AG09319 (cell line): ENCODE measurements around the gene RUNX1.

Experiments used
- DNase-seq: peaks from one replicate; pipeline ENCODE4 v3.0.0-alpha.2; 2010; ENCODE audit warnings: low read depth; ENCODE audit errors: extremely low read depth
- TF ChIP-seq, protein P1 (sequence below): IDR thresholded peaks from 2 replicates; pipeline ENCODE4 v1.5.1; 2011; ENCODE audit warnings: low read depth, mild to moderate bottlenecking, inconsistent platforms, low read length, moderate library complexity

The RUNX1 gene

DNA sequence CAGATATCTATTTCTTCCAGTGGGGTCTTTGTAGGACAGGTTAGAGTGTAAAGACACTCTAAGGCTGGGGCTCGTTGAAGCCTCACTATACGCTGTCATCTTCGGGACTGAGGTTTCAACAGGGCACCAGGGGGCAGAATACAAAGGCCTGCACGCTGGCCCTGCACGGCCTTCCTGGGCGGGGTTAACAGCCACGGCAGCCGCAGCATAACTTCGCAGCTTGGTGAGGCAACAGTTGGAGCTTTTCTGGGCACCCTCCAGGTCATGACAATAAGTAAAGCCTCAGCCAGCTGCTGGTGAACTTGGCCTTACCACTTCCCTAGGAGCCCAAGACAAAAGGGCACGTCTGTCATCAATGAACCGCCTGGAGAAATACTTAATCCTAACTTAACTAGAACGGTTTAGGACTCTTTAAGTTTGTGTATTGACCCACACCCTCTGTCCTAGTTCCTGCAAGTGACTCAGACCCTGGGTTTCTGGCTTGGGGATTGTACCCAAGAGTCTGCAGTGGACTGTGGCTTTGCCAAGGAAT is 2.3 kb upstream of the RUNX1 start:
- TF ChIP-seq, protein P1, sequence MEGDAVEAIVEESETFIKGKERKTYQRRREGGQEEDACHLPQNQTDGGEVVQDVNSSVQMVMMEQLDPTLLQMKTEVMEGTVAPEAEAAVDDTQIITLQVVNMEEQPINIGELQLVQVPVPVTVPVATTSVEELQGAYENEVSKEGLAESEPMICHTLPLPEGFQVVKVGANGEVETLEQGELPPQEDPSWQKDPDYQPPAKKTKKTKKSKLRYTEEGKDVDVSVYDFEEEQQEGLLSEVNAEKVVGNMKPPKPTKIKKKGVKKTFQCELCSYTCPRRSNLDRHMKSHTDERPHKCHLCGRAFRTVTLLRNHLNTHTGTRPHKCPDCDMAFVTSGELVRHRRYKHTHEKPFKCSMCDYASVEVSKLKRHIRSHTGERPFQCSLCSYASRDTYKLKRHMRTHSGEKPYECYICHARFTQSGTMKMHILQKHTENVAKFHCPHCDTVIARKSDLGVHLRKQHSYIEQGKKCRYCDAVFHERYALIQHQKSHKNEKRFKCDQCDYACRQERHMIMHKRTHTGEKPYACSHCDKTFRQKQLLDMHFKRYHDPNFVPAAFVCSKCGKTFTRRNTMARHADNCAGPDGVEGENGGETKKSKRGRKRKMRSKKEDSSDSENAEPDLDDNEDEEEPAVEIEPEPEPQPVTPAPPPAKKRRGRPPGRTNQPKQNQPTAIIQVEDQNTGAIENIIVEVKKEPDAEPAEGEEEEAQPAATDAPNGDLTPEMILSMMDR = peak; percentile 58
- DNase-seq = peak; percentile 65

DNA sequence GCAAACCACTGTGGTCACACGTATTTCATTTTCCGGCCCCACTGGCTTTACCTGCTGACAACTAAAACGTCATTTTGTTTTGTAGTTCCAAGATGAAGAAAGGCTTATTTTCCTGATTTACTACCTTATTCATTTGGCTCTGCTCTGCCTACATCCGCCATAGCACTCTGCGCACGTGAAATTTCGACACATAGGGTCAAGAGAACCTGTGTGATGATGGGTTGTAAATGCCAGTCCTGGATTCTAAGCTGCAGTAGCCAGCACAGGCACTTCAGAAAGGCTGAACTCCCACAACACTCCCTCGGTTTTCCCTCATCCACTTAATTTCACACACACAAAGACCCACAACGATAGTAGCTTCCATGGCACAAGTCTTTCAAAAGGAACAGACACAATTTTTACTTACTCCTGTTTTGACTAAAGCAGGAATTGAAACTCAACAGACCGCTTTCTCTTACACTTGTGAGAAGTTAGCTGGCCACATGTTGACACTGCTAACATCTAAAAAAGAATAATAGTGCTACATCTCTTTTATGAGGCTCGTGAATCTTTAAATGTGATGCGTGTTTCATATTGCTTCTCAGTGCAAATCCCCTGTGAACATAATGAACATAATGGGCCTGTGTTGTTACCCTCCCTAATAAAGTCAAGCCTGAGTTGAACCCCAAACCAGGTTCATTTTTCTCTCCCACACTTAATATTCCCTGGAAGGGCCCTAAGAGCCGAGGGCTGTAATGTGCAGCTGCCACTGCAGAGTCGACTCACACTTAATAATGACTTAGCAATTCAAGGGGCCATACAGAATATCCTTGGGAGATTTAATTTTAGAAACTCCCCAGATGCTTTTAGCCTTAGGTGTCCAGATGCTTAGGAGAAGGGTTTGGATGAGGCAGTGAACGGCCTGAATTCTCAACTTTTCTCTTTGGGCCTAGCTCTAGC is 1.5 kb upstream of the RUNX1 start:
- TF ChIP-seq, protein P1 = no peak
- no peak for DNase-seq

DNA sequence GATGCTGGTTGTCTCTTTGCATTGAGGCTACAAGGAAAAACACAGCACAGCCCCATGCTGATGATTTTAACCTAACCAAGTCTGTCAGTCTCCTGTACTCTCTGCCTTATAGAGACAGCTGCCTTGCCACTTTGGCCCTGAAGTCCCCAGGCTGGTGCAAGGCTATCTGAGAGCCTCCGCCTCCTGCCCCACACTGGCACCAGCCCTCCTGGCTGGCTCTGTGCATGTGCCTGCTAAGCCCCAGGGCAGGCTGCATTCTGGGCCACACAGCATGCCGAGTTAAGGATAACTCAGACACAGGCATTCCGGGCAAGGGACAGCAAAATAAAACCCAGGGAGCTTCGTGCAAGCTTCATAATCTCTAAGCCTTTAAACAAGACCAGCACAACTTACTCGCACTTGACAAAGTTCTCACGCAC is 910 bp downstream of the RUNX1 start:
- TF ChIP-seq, protein P1 = no peak
- DNase-seq = no peak

DNA sequence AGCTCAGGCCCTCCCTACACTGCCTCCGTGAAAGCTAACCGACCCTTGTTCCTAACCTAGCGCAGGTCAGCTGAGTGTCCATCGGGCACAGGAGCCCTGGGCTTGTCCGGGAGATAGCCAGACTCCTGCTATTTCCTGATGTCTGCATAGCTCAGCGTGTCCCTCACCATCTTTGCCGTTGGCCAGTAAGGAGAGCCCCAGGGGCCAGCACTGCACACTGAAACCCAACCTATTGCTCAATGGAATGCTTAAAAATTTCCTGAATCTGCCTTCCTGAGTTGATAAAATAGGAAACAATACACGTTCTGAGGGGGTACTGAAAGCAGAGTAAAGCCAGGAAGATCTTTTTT is 2.2 kb downstream of the RUNX1 start:
- DNase-seq = no peak
- TF ChIP-seq, protein P1 = no peak

DNA sequence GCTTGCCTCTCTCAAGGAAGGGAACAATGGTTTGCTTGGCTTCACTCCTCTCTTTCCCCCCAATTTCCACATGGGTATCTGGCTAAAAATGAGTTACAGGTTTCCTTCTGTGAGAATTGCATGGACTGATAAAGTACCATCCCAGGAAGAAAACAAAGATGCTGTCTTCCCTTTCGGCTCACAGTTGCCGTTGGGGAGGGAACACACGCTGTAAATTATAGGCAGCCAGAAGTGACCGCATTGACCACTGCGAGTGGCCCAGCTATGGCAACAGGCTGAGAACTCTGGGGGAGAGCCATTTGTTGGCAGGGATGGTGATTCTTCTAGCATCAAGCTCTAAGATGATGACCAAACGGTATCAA is 2.9 kb downstream of the RUNX1 start:
- no peak for DNase-seq
- TF ChIP-seq, protein P1 = no peak

DNA sequence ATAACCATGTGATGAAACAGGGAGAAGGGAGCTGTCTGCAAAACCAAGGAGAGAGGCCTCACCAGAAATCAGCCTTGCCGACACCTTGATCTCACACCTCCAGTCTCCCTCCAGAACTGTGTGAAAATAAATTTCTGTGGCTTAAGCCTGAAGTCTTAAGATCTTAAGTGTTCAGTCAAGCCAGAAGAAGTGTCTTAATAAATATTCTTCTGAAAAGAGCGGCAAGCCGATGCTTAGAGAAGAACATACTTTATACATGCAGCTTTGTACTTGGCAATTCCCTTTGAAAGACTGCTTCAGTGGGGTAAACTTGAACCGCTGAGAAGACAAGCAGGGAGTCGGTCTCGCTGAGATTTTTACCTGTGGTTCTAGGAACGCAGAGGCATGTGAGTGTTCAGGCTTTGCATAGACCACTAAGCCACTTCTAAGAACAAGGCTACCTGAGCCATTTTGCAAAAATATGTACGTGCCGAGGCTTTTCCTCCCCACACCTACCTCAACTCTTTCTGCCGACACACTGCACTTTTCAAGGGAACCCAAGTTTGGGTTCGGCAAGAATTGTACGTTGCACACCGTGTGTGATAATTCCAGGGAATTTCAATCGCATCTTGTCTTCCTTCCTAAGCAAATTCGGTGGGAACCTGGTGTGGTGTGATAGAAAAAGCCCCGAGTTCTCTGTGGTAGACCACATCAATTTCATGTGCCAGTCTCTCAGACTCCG is 3.4 kb downstream of the RUNX1 start:
- TF ChIP-seq, protein P1 = no peak
- DNase-seq = no peak
